GM18951 (cell line): ENCODE results near the gene INPP5K.

Experiments
- POLR2A ChIP-seq: IDR thresholded peaks from 4 replicates; pipeline ENCODE4 v1.6.1; 2011; ENCODE audit warnings: mild to moderate bottlenecking; ENCODE audit not compliant: insufficient read length, insufficient read depth; ENCODE audit errors: extremely low read depth
- in situ Hi-C: fragments of 300-500 bp; cut with MboI; formaldehyde crosslinking; loops from one replicate; pipeline ENCODE4 v1.12.0; 2022; ENCODE audit warnings: low sequenced_read_pairs, mixed read lengths, inconsistent platforms; ENCODE audit not compliant: unreplicated experiment

The INPP5K gene

DNA sequence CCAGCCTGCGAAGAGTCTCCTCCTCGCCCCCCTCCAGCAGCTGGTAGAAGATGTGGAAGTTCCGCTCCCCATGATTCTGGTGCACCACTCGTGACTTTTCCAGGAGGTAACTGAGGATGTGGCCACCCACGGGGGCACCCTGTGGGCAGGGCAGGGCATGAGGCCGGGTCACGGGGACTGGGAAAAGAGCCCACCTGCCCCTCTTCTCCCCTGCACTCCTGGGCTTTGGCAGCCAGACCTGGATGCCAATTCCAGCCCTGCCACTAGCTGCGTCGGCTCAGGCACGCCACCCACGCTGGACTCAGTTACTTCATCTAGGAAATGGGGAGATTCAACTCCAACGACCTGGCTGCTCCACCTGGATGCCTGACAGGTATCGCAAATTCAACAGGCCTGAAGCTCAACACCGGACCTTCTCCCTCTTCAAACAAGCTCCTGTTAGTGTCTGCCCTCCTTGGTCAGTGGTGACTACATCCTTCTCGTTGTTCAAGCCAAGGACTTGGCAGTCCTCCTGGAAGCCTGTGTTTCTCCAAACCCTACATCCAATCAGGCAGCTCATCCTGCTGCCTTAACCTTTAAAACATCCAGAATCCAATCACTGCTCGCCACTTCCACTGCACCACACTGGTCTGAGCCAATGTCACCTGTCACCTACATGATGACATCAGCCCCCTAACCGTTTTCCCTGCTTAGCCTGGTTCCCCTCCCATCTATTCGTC, 35.5 kb downstream of the INPP5K start:
- TF ChIP-seq POLR2A: no peak
- in situ Hi-C loops: no loop called here

DNA sequence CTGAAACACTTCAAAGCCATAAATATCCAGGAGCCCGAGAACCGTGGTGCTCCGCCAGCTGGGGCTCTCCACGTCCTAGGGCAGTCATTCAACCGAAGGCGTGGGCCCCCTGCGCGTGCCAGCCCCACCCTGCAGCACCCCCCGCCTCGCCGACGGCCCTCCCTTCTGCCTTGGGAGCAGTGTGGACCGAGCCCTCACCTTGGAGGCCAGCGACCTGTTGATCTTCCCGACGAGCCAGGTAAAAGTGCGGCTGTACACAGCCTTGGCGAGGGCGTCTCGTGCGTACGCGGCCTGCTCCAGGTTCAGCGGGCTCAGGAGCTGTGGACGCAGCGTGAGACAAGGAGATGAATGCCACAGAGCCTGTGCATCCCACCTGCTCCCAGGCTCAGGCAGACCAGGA, 38.0 kb downstream of the INPP5K start:
- in situ Hi-C loops: no loop called here
- no peak for TF ChIP-seq POLR2A

- TF ChIP-seq POLR2A: no peak
- in situ Hi-C loops: no loop called here
Observed at GRCh38 chr17:1475321-1475854, 41.0 kb downstream of the INPP5K start.

- in situ Hi-C loops: no loop called here
- TF ChIP-seq POLR2A: no peak
Observed at GRCh38 chr17:1474402-1475189, 41.8 kb downstream of the INPP5K start.

- no peak for TF ChIP-seq POLR2A
- in situ Hi-C loops: no loop called here
Observed at GRCh38 chr17:1473841-1474240, 42.6 kb downstream of the INPP5K start.

- TF ChIP-seq POLR2A: no peak
- in situ Hi-C loops: no loop called here
Observed at GRCh38 chr17:1473170-1473569, 43.2 kb downstream of the INPP5K start.

DNA sequence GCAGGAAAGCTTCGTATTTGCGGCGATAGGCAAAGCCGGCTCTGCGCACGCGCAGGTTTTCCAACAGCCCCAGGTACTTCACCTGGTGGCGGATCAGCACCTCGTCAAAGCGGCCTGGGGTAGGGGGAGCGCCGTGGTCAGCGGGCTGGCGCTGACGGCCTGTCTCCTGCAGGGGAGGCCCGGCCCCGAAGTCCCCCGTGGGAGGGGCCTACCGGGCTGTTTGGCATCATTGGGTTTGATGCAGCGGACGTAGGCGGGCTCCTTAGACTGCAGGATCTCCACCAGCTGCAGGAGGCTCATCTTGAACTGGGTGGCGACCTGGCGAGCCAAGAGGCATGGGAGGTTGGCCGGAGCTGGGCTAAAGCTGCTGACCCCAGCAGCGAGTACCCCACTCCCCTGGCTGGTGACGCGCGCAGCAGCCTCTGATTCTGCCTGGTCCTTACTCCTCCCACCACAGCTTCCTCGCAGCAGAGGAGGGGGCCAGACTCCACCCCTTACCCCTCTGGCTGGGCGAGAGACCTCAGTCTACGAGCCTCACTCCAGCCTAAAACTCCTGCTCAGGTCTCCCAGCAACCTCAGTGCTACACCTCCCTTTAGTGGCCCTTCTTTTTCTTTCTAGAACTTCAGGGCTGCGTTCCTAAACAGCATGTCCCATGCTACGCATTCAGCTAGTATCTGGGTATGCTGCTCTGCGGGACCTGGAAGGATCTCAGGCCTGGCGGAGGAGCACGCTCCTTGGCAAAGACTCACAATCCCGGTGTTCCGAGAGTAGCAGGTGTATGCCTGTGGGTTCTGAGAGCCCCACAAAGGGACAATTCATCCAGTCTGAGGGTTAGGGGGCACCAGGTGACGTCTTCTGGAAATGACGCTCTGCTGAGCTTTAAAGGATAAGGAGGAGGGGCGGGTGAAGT, 44.2 kb downstream of the INPP5K start:
- in situ Hi-C loops: no loop called here
- TF ChIP-seq POLR2A: no peak

GRCh38 chr17:1471490-1471889, 44.9 kb downstream of the INPP5K start:
- in situ Hi-C loops: no loop called here
- TF ChIP-seq POLR2A: no peak

GRCh38 chr17:1470755-1471462, 45.5 kb downstream of the INPP5K start:
- no peak for TF ChIP-seq POLR2A
- in situ Hi-C loops: no loop called here

DNA sequence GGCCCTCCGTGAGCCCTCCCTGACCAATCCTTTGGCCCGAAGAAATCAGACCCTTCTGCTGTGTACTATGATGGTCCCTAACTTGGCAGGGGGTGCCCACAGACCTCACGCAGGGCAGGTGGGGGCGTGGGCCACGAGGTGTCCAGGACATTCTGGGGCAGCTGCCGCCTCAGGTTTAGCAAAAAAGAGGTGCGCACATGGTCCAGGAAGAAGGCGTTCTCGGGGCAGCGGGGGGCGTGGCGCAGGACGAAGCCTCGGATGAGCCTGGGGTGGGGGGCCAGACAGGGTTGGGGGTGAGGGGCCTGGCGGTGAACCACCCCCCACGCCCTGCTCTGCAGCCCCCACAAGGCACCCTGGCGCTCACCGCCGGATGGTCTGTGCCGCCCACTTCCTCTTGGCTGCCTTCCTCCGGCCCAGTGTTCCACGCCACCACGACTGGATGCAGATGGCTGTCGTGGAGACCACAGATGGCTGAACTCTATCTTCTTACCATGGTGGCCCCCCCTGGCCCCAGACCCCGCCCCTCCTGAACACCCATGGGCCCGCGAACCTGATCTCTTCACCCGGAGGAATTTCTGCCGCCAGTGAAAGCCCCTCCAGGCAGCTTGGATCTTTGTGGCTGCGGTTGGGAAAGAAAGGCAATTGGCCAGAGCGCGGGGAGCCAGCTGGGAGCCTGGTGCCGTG, 46.2 kb downstream of the INPP5K start:
- TF ChIP-seq POLR2A: no peak
- in situ Hi-C loops: no loop called here

GRCh38 chr17:1469231-1469852, 47.1 kb downstream of the INPP5K start:
- no peak for TF ChIP-seq POLR2A
- in situ Hi-C loops: no loop called here
